Measurements from ENCODE around the gene FOXL2.

DNA sequence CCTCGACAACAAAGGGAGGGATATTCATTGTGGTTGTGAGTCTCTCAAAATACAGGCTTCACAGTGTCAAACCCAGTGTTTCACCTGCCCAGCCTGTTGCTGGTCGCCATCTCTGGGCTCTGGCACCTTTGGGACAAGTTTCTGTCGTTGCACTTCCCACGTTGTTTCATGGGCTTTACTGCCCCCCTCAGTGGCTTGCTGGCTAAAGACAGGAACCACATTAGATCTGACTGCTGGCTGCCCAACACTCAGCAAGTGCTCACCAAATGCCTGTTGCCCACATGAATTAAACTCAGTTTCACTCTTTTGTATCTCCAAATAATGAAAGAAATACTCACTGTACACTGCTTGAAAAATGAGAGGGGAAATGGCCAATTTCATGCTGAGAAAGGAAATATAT is 27.6 kb downstream of the FOXL2 start:
- TF ChIP-seq EZH2 (IDR thresholded peaks at IDR 0.05; ENCODE audit: low read length, unreplicated experiment) (no peak), EZH2phosphoT487 (IDR thresholded peaks at IDR 0.05; ENCODE audit: borderline replicate concordance, low read length) (no peak)
- TF ChIP-seq, protein P1, sequence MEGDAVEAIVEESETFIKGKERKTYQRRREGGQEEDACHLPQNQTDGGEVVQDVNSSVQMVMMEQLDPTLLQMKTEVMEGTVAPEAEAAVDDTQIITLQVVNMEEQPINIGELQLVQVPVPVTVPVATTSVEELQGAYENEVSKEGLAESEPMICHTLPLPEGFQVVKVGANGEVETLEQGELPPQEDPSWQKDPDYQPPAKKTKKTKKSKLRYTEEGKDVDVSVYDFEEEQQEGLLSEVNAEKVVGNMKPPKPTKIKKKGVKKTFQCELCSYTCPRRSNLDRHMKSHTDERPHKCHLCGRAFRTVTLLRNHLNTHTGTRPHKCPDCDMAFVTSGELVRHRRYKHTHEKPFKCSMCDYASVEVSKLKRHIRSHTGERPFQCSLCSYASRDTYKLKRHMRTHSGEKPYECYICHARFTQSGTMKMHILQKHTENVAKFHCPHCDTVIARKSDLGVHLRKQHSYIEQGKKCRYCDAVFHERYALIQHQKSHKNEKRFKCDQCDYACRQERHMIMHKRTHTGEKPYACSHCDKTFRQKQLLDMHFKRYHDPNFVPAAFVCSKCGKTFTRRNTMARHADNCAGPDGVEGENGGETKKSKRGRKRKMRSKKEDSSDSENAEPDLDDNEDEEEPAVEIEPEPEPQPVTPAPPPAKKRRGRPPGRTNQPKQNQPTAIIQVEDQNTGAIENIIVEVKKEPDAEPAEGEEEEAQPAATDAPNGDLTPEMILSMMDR (conservative IDR thresholded peaks at IDR 0.05; ENCODE audit: low read depth, low read length), result no peak

Data from PC-3 (cell line).